Activated CD8-positive, alpha-beta T cell treated with anti-CD3 and anti-CD28 coated beads for 36 hours (primary cell): Measurements from ENCODE around the gene SC5D. TPM values are rescaled to one million over a fixed set of nuclear protein-coding genes. Genes with fewer than 3 reads are reported as not detected.

ENCODE experiments used
- ATAC-seq: fragments of 200-7000 bp; cut with Tn5 transposase; one replicate; pipeline ENCODE4 v1.10.0; 2021; ENCODE audit warnings: mild to moderate bottlenecking, moderate library complexity
- CTCF ChIA-PET: fragments of 350-600 bp; sonication (Branson Sonifier 250); formaldehyde crosslinking; loops from one replicate; lab custom pipeline; 2021; ENCODE audit warnings: antibody characterized with exemption; lab: Charles Lee
- POLR2A ChIA-PET: fragments of 350-600 bp; sonication (Branson Sonifier 250); formaldehyde crosslinking; loops from one replicate; lab custom pipeline; 2021; ENCODE audit warnings: antibody characterized with exemption; lab: Charles Lee
- DNase-seq: peaks from one replicate; pipeline ENCODE4 v3.0.0-alpha.2; 2020
- H3K27ac Mint-ChIP-seq: one replicate; pipeline ENCODE4 v1.8.0; 2021; ENCODE audit warnings: mild to moderate bottlenecking, mixed read lengths
- H3K27me3 Mint-ChIP-seq: one replicate; pipeline ENCODE4 v1.8.0; 2021; ENCODE audit warnings: mixed read lengths
- H3K36me3 Mint-ChIP-seq: one replicate; pipeline ENCODE4 v1.8.0; 2021; ENCODE audit warnings: low read depth, mixed read lengths
- H3K4me1 Mint-ChIP-seq: one replicate; pipeline ENCODE4 v1.8.0; 2021; ENCODE audit warnings: low read depth, mixed read lengths
- H3K4me3 Mint-ChIP-seq: one replicate; pipeline ENCODE4 v1.8.0; 2021; ENCODE audit warnings: mild to moderate bottlenecking, moderate library complexity, mixed read lengths
- H3K9me3 Mint-ChIP-seq: one replicate; pipeline ENCODE4 v1.8.0; 2021; ENCODE audit warnings: mixed read lengths
- CTCF ChIP-seq: fragments of 200-600 bp; IDR thresholded peaks from one replicate; pipeline ENCODE4 v1.8.0; 2022; ENCODE audit warnings: antibody characterized with exemption, mild to moderate bottlenecking
- intact Hi-C: fragments of 100-400 bp; cut with micrococcal nuclease; formaldehyde crosslinking; loops from one replicate; pipeline ENCODE4 v1.10.0; 2022
- total RNA-seq, 2 experiments: library from RNA; stranded (reverse); gene quantifications; one replicate each; pipeline ENCODE4 v1.2.3, GENCODE V29; 2021

The SC5D gene
- total RNA-seq, 2 experiments from 2014 or later = 18.2 to 20.5 TPM

GRCh38 chr11:121318848-121319834, 26.6 kb downstream of the SC5D start:
- Mint-ChIP-seq H3K27me3 (no peaks in the 10 kb centered on the region), H3K4me1 (peaks cover 20% of the 10 kb centered on the region), H3K36me3 (no peaks in the 10 kb centered on the region), H3K27ac (no peak overlapping the region), H3K9me3 (no peaks in the 10 kb centered on the region), H3K4me3 (no peak overlapping the region)
- intact Hi-C loops = loop anchor here (1.0 kb wide), 1 partner anchor 272 kb away; no protein-coding TSS in a partner anchor
- ChIA-PET CTCF (interaction anchor here (0.7 to 2.6 kb wide), 20 partner anchors 11 to 335 kb away, joined by 3 to 19 read pairs (median 3); no protein-coding TSS in a partner anchor), POLR2A (interaction anchor here (0.9 to 1.3 kb wide), 2 partner anchors 115 to 281 kb away, joined by 3 read pairs; no protein-coding TSS in a partner anchor)
- ATAC-seq (peak; percentile 68), DNase-seq (peak; percentile 31)
- peak; percentile 77 for TF ChIP-seq CTCF

GRCh38 chr11:121321614-121322243, 29.2 kb downstream of the SC5D start:
- CTCF ChIA-PET = interaction anchor here (0.7 to 1.3 kb wide), 2 partner anchors 29 to 269 kb away, joined by 3 to 6 read pairs; partner anchors contain the start of gene SC5D
- Mint-ChIP-seq H3K36me3 (no peaks in the 10 kb centered on the region), H3K9me3 (no peaks in the 10 kb centered on the region), H3K27ac (no peak overlapping the region), H3K27me3 (no peaks in the 10 kb centered on the region), H3K4me1 (peaks cover 20% of the 10 kb centered on the region), H3K4me3 (no peak overlapping the region)
- intact Hi-C loops = loop anchor here (10.0 kb wide), 1 partner anchor 133 kb away; the partner anchor contains the start of genes SORL1 and SORL1-AS1
- POLR2A ChIA-PET = no interaction called here
- ATAC-seq (peak; percentile 82), DNase-seq (peak; percentile 42)
- TF ChIP-seq CTCF = no peak

GRCh38 chr11:121323046-121323607, 30.6 kb downstream of the SC5D start:
- CTCF ChIA-PET = interaction anchor here (1.0 kb wide), 1 partner anchor 143 kb away, joined by 5 read pairs; no protein-coding TSS in a partner anchor
- POLR2A ChIA-PET = no interaction called here

GRCh38 chr11:121326230-121326629, 33.7 kb downstream of the SC5D start:
- no peak for TF ChIP-seq CTCF
- no peak overlapping the region for H3K4me3 Mint-ChIP-seq
- no peaks in the 10 kb centered on the region for H3K9me3 Mint-ChIP-seq
- no peak overlapping the region for H3K27ac Mint-ChIP-seq
- CTCF ChIA-PET = interaction anchor here (0.8 to 3.8 kb wide), 2 partner anchors 10 to 74 kb away, joined by 4 to 10 read pairs; no protein-coding TSS in a partner anchor
- ATAC-seq (no peak), DNase-seq (no peak)
- no peaks in the 10 kb centered on the region for H3K36me3 Mint-ChIP-seq
- peaks cover 8% of the 10 kb centered on the region for H3K4me1 Mint-ChIP-seq
- POLR2A ChIA-PET = interaction anchor here (1.1 kb wide), 1 partner anchor 85 kb away, joined by 3 read pairs; no protein-coding TSS in a partner anchor
- H3K27me3 Mint-ChIP-seq = no peaks in the 10 kb centered on the region
- intact Hi-C loops = loop anchor here (5.0 to 10.0 kb wide), 2 partner anchors 96 to 129 kb away; partner anchors contain the start of genes SORL1 and SORL1-AS1

More at GRCh38 chr11:121323046-121323607, 30.6 kb downstream of the SC5D start:
- H3K4me3 Mint-ChIP-seq = no peak overlapping the region
- no peaks in the 10 kb centered on the region for H3K27me3 Mint-ChIP-seq
- no peak for ATAC-seq
- no peak overlapping the region for H3K27ac Mint-ChIP-seq
- TF ChIP-seq CTCF = no peak
- no peaks in the 10 kb centered on the region for H3K36me3 Mint-ChIP-seq
- no peak for DNase-seq
- no peaks in the 10 kb centered on the region for H3K9me3 Mint-ChIP-seq
- intact Hi-C loops = loop anchor here (10.0 kb wide), 1 partner anchor 132 kb away; the partner anchor contains the start of genes SORL1 and SORL1-AS1
- H3K4me1 Mint-ChIP-seq = peaks cover 20% of the 10 kb centered on the region
